T-cell (primary cell): Measurements from ENCODE around the gene RALB. TPM values are rescaled to one million over a fixed set of nuclear protein-coding genes. Genes with fewer than 3 reads are reported as not detected.

Experiments used
- ATAC-seq, 4 experiments: fragments of 200-7000 bp in 3 of 4; fragments of 150-1000 bp in 1 of 4; cut with Tn5 transposase; replicated peaks in 1 of 4; 1 replicate in 3 of 4; 2 replicates in 1 of 4; pipeline ENCODE4 v1.10.0; 2021; ENCODE audit warnings: moderate library complexity in 3 of 4, mild to moderate bottlenecking in 2 of 4, moderate number of reproducible peaks in 1 of 4
- CTCF ChIA-PET, 2 donors: fragments of 300-600 bp; sonication (Branson Sonifier 250); formaldehyde crosslinking; loops; one replicate each; lab custom pipeline; 2022; ENCODE audit warnings: antibody characterized with exemption in 2 of 2; lab: Charles Lee
- POLR2A ChIA-PET, 2 donors: fragments of 300-600 bp; sonication (Branson Sonifier 250); formaldehyde crosslinking; loops; one replicate each; lab custom pipeline; 2022; ENCODE audit warnings: antibody characterized with exemption in 2 of 2; lab: Charles Lee
- DNase-seq, 35 experiments: peaks; one replicate each; pipeline versions ENCODE4 v3.0.0 to v3.0.0-alpha.2; 2013 to 2023
- H3K27ac ChIP-seq: one replicate; pipeline ENCODE4 v1.5.1; 2013; ENCODE audit warnings: low read length
- H3K27me3 ChIP-seq, 2 experiments: replicated peaks in 1 of 2; 1 replicate in 1 of 2; 2 replicates in 1 of 2; pipeline versions ENCODE4 v1.6.1 to v1.7.0; 2013; ENCODE audit warnings: low read length in 1 of 2, mixed read lengths in 1 of 2; ENCODE audit not compliant: control insufficient read depth in 2 of 2, insufficient read depth in 2 of 2; ENCODE audit errors: extremely low read depth in 1 of 2
- H3K36me3 ChIP-seq, 2 donors: 1 replicate in 1 of 2; 2 replicates in 1 of 2; pipeline versions ENCODE4 v1.6.1 to v1.7.0; 2013; ENCODE audit warnings: low read length in 1 of 2; ENCODE audit not compliant: control insufficient read depth in 2 of 2, insufficient read depth in 1 of 2; ENCODE audit errors: extremely low read depth in 1 of 2
- H3K4me1 ChIP-seq, 2 experiments: 1 replicate in 1 of 2; 2 replicates in 1 of 2; pipeline versions ENCODE4 v1.6.1 to v1.7.0; 2013; ENCODE audit warnings: low read length in 2 of 2, mixed read lengths in 1 of 2; ENCODE audit not compliant: insufficient read depth in 2 of 2, control insufficient read depth in 1 of 2; ENCODE audit errors: extremely low read depth in 1 of 2
- H3K4me3 ChIP-seq, 2 donors: 1 replicate in 1 of 2; 2 replicates in 1 of 2; pipeline versions ENCODE4 v1.5.1 to v1.7.0; 2013; ENCODE audit warnings: mild to moderate bottlenecking in 2 of 2, low read length in 1 of 2, moderate library complexity in 1 of 2; ENCODE audit not compliant: control insufficient read depth in 1 of 2; ENCODE audit errors: extremely low read depth in 1 of 2
- H3K9me3 ChIP-seq: 2 replicates; pipeline ENCODE4 v1.7.0; 2013
- H3K27ac Mint-ChIP-seq, 2 donors: one replicate each; pipeline ENCODE4 v1.8.0; 2020 to 2021; ENCODE audit warnings: mild to moderate bottlenecking in 2 of 2, mixed read lengths in 2 of 2
- H3K27me3 Mint-ChIP-seq, 2 donors: one replicate each; pipeline ENCODE4 v1.8.0; 2021 to 2022; ENCODE audit warnings: mixed read lengths in 2 of 2
- H3K36me3 Mint-ChIP-seq: one replicate; pipeline ENCODE4 v1.8.0; 2021; ENCODE audit warnings: mixed read lengths
- H3K4me1 Mint-ChIP-seq, 3 donors: one replicate each; pipeline ENCODE4 v1.8.0; 2020 to 2022; ENCODE audit warnings: mixed read lengths in 3 of 3, mild to moderate bottlenecking in 1 of 3
- H3K4me3 Mint-ChIP-seq, 3 donors: one replicate each; pipeline ENCODE4 v1.8.0; 2020 to 2022; ENCODE audit warnings: mild to moderate bottlenecking in 3 of 3, mixed read lengths in 3 of 3, moderate library complexity in 3 of 3
- H3K9me3 Mint-ChIP-seq, 3 donors: one replicate each; pipeline ENCODE4 v1.8.0; 2020 to 2022; ENCODE audit warnings: mixed read lengths in 3 of 3
- WGBS: methylation state at CpG from one replicate; pipeline ENCODE4 v1.1.5; 2013; ENCODE audit warnings: missing lambda C conversion rate; ENCODE audit not compliant: insufficient coverage; 5-methylcytosine and 5-hydroxymethylcytosine counted together
- total RNA-seq, 35 experiments: library from RNA in 6 of 35; stranded (reverse) in 6 of 35; fragments of 120-200 nt in 1 of 35; gene quantifications; one replicate each; pipeline versions ENCODE4 v1.2.1 to v1.2.4 and lab custom pipeline; 2013 to 2026

RALB gene
- total RNA-seq, 5 donors from 2014 or later (not counting 1 experiment from before 2014, with no cell fraction given): 10.3 to 20.1 (median 12.9) TPM

DNA sequence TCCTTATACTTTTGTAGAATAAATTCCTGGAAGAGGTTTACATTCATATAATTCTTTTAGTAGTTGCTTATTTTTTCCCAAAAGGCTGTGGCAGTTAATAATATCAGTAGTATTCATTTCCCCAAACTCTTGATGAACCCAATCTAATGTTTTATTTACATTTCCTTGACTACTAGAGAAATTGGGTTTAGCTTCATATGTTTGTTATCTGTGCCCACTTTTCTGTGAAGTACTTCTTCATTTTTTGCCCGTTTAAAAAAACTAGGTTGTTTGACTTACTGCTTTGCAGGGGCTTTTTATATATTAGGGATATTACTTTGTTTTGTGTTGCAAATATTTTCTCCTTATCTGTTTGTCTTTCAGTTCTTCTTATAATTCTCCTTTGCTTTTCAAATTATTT, 17.2 kb downstream of the RALB start:
- Mint-ChIP-seq H3K36me3 (peaks cover 27% of the 10 kb centered on the region), H3K4me1 (peaks cover 18 to 32% (median 31%) of the 10 kb centered on the region in 3 donors)
- POLR2A ChIA-PET: no interaction called here

DNA sequence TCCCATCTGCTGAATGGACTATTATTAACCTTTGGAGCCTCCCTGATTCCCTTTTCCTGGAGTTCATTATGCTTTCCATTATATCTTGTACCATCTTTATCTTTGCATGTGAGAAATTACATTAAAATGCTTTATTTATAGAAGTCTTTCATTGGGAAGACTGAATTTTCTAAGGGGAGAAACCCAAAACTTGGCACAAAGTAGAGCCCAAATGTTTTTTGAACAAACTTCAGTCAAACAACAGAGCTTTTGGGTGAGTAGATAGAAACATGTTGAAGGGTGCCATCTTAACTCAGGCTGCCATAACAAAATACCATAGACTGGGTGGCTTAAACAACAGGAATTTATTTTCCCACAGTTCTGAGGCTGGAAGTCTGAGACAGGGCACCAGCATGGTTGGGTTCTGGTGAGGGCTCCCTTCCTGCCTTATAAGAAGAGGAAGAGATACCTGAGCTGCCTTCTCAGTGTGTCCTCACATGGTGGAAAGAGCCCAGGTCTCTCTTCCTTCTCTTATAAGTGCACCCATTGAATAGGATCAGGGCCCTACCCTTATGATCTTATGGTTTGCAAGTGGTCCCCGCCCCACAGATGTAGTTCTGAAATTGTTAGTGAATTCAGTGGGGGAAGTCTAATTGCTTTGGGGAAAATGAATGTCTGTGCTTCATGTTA, 19.2 kb downstream of the RALB start:
- no peaks in the 10 kb centered on the region for H3K27me3 Mint-ChIP-seq
- peaks cover 0 to 5% (median 5%) of the 10 kb centered on the region in 3 donors for H3K9me3 Mint-ChIP-seq
- H3K4me3 Mint-ChIP-seq: no peak overlapping the region
- H3K4me1 Mint-ChIP-seq: peaks cover 9 to 28% (median 25%) of the 10 kb centered on the region in 3 donors
- Histone ChIP-seq H3K36me3 (no peaks in the 10 kb centered on the region), H3K4me3 (no peak overlapping the region), H3K27ac (no peak overlapping the region), H3K4me1 (peaks cover 0 to 2% of the 10 kb centered on the region in 2 experiments), H3K27me3 (no peaks in the 10 kb centered on the region), H3K9me3 (no peaks in the 10 kb centered on the region)
- ATAC-seq: no peak
- no peak overlapping the region for H3K27ac Mint-ChIP-seq
- DNase-seq: no peak
- WGBS: 100% methylated on average over 1 of the region's 1 CpG
- ChIA-PET POLR2A (no interaction called here), CTCF (no interaction called here)
- H3K36me3 Mint-ChIP-seq: peaks cover 27% of the 10 kb centered on the region

More for the DNA sequence above, 17.2 kb downstream of the RALB start:
- no peaks in the 10 kb centered on the region for H3K9me3 Mint-ChIP-seq
- Histone ChIP-seq H3K36me3 (no peaks in the 10 kb centered on the region), H3K9me3 (no peaks in the 10 kb centered on the region), H3K4me3 (no peak overlapping the region), H3K27ac (no peak overlapping the region), H3K27me3 (no peaks in the 10 kb centered on the region), H3K4me1 (no peaks in the 10 kb centered on the region)
- H3K27ac Mint-ChIP-seq: no peak overlapping the region
- H3K27me3 Mint-ChIP-seq: no peaks in the 10 kb centered on the region
- CTCF ChIA-PET: interaction anchor here in 1 of 2 donors (1.1 kb wide), 1 partner anchor 93 kb away, joined by 4 read pairs; no protein-coding TSS in a partner anchor
- DNase-seq: no peak
- WGBS: no CpG with 5 or more reads among the region's 1 CpG
- no peak overlapping the region for H3K4me3 Mint-ChIP-seq
- ATAC-seq: no peak

DNA sequence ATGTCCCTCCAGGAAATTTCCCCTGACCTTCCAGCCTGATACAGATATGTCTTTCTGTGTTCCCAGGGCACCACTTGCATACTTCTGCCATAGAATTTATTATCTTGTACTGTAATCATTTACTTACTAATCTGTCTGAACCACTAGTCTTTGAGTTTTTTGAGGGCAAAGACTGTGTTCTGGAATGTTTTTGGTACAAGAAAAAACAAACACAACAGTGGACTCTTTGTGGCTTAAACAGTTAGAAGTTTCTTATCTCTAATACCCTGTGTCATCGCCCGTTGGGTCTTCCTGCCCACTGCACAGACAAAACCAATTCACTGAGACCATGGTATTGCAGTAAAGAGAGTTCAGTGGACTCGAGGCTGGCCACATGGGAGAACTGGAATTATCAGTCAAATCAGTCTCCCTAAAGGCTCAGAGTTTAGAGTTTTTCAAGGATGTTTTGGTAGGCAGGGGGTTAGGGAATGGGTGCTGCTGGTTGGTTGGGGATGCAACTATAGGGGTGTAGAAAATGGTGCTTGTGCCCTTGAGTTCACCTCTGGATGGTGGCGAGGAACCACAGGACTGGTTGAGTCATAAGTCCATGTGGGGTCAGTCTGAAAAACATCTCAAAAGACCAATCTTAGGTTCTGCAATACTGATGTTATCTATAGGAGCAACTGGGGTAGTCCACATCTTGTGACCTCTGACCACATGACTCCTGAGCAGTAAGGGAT, 20.3 kb downstream of the RALB start:
- Mint-ChIP-seq H3K27me3 (no peaks in the 10 kb centered on the region), H3K4me1 (peaks cover 4 to 24% (median 18%) of the 10 kb centered on the region in 3 donors), H3K4me3 (no peak overlapping the region), H3K9me3 (peaks cover 0 to 5% (median 5%) of the 10 kb centered on the region in 3 donors), H3K36me3 (peaks cover 27% of the 10 kb centered on the region), H3K27ac (no peak overlapping the region)
- Histone ChIP-seq H3K27me3 (no peaks in the 10 kb centered on the region), H3K36me3 (no peaks in the 10 kb centered on the region), H3K27ac (no peak overlapping the region), H3K4me1 (peaks cover 0 to 2% of the 10 kb centered on the region in 2 experiments), H3K4me3 (no peak overlapping the region), H3K9me3 (no peaks in the 10 kb centered on the region)
- ATAC-seq (no peak), DNase-seq (no peak)
- ChIA-PET POLR2A (no interaction called here), CTCF (interaction anchor here in 1 of 2 donors (0.6 kb wide), 1 partner anchor 10 kb away, joined by 3 read pairs; no protein-coding TSS in a partner anchor)
- no CpG with 5 or more reads among the region's 4 CpGs for WGBS

DNA sequence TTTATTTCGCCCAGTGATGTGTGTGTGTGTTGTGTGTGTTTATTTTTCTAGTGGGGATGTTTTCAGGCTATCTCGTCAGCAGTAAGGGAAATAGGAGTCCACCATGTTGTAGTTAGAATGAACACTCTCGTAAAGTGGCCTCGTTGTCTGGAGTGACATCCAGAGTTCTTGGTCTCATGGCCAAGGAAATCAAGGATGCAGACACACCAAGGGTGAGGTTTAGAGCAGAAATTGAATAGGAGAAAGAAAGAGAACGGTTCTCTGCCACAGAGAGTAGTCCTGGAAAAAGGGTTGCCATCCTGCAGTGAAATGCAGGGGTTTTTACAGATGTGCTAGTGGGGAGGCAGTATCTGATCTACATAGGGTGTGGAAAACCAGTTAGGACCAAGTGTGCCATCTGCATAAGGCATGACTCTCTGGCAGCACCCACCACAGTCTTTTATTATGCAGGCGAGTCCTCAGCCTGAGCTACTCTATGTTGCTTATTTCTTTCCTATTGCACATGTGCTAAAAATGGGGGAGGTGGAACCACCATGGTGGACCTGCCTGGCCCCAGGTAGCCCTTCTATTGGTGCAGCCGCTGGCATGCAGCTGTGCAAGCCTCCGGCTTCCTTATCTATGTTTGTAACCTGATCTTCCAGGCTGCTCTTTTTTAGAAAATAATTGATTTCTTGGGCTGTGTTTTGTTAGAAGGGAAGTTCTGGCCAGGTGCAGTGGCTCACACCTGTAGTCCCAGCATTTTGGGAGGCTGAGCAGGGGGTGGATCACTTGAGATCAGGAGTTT, 23.2 kb downstream of the RALB start:
- H3K4me1 ChIP-seq: peaks cover 0 to 2% of the 10 kb centered on the region in 2 experiments
- no peaks in the 10 kb centered on the region for H3K9me3 ChIP-seq
- Mint-ChIP-seq H3K27me3 (no peaks in the 10 kb centered on the region), H3K4me3 (no peak overlapping the region), H3K27ac (no peak overlapping the region), H3K4me1 (peaks cover 0 to 15% (median 4%) of the 10 kb centered on the region in 3 donors), H3K36me3 (peaks cover 32% of the 10 kb centered on the region), H3K9me3 (peaks cover 0 to 5% (median 5%) of the 10 kb centered on the region in 3 donors)
- 96% methylated on average over 4 of the region's 8 CpGs for WGBS
- DNase-seq (no peak), ATAC-seq (no peak)
- H3K27me3 ChIP-seq: no peaks in the 10 kb centered on the region
- POLR2A ChIA-PET: no interaction called here
- H3K36me3 ChIP-seq: peaks cover 4 to 18% of the 10 kb centered on the region in 2 donors
- CTCF ChIA-PET: no interaction called here
- H3K27ac ChIP-seq: no peak overlapping the region
- no peak overlapping the region for H3K4me3 ChIP-seq

DNA sequence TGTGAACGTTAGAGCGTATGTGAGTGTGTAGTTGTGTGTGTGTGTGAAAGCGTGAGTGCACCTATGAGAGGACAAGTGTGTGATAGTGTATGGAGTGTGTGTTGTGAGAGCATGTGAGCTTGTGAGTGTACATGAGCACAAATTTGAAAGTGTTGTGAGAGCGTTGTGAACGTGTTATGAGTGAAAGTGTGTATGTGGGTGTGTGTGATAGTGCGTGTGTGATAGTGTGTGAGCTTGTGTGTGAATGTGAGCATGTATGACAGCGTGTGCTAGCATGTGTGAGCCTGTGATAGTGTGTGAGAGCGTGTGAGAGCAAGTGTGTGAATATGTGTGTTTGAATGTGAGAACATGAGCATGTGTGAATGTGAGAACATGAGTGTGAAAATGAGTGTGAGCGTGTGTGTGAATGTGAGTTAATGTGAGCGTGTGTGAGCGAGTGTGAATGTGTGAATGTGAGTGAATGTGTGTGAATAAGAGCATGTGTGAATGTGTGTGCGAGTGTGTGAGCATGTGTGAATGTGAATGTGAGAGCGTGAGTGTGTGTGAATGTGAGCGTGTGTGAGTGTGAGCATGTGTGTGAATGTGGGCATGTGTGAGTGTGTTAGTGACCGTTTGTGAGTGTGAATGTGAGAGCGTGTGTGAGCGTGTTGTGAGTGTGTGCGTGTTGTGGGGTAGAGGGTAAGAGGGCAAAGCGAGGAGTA, 25.0 kb downstream of the RALB start:
- Mint-ChIP-seq H3K9me3 (peaks cover 0 to 5% (median 5%) of the 10 kb centered on the region in 3 donors), H3K4me1 (peaks cover 0 to 3% (median 0%) of the 10 kb centered on the region in 3 donors), H3K27ac (no peak overlapping the region), H3K27me3 (no peaks in the 10 kb centered on the region), H3K4me3 (no peak overlapping the region), H3K36me3 (peaks cover 26% of the 10 kb centered on the region)
- Histone ChIP-seq H3K27me3 (no peaks in the 10 kb centered on the region), H3K4me1 (peaks cover 0 to 2% of the 10 kb centered on the region in 2 experiments), H3K9me3 (no peaks in the 10 kb centered on the region), H3K27ac (no peak overlapping the region), H3K4me3 (no peak overlapping the region), H3K36me3 (peaks cover 4 to 18% of the 10 kb centered on the region in 2 donors)
- POLR2A ChIA-PET: no interaction called here
- no peak for ATAC-seq
- CTCF ChIA-PET: interaction anchor here in 1 of 2 donors (0.5 kb wide), 2 partner anchors 34 to 315 kb away, joined by 3 read pairs; no protein-coding TSS in a partner anchor
- 86% methylated on average over 19 of the region's 19 CpGs for WGBS
- DNase-seq: no peak
